PC-9 (cell line): ENCODE measurements around the gene TFEC.

Experiments
- CTCF ChIP-seq: fragments of 200-600 bp; sonication (generic); conservative IDR thresholded peaks from 2 replicates; pipeline ENCODE4 v1.6.1; 2017; ENCODE audit warnings: mixed run types, antibody characterized with exemption, mild to moderate bottlenecking, moderate library complexity
- EZH2 ChIP-seq: fragments of 200-600 bp; sonication (generic); IDR thresholded peaks from 2 replicates; pipeline ENCODE4 v1.8.0; 2017; ENCODE audit warnings: antibody characterized with exemption, low read depth

- TF ChIP-seq CTCF (no peak), EZH2 (no peak)
Measured at GRCh38 chr7:115924411-115924810, 106.2 kb downstream of the TFEC start.
